Spleen (tissue), 11 donors: ENCODE data around the gene TRUB2. TPM values are rescaled to one million over a fixed set of nuclear protein-coding genes. Genes with fewer than 3 reads are reported as not detected.
"Not testable (repeated sequence)": the region's sequence is repeated elsewhere in the genome, so short reads cannot be mapped to it uniquely, and the experiment has no call there.

Experiments used
- DNase-seq: peaks from one replicate; pipeline ENCODE4 v3.0.0-alpha.2; 2020
- H3K27ac ChIP-seq, 8 donors: fragments of 200-600 bp; sonication (generic) in 7 of 8; 1 replicate in 4 of 8; 2 replicates in 4 of 8; pipeline versions ENCODE4 v1.5.0 to v1.8.0; 2016 to 2021; ENCODE audit warnings: inconsistent platforms in 4 of 8, mild to moderate bottlenecking in 4 of 8, moderate library complexity in 1 of 8
- H3K27me3 ChIP-seq, 7 donors: fragments of 200-600 bp; sonication (generic) in 6 of 7; replicated peaks in 1 of 7; 1 replicate in 4 of 7; 2 replicates in 3 of 7; pipeline versions ENCODE4 v1.5.0 to v1.8.0; 2016 to 2021; ENCODE audit warnings: inconsistent platforms in 3 of 7, mild to moderate bottlenecking in 1 of 7
- H3K36me3 ChIP-seq, 6 donors: fragments of 200-600 bp; sonication (generic) in 5 of 6; 1 replicate in 4 of 6; 2 replicates in 2 of 6; pipeline versions ENCODE4 v1.5.0 to v1.8.0; 2016 to 2021; ENCODE audit warnings: inconsistent platforms in 2 of 6
- H3K4me1 ChIP-seq, 6 donors: fragments of 200-600 bp; sonication (generic) in 5 of 6; 1 replicate in 3 of 6; 2 replicates in 3 of 6; pipeline versions ENCODE4 v1.5.0 to v1.8.0; 2016 to 2021; ENCODE audit warnings: inconsistent platforms in 3 of 6
- H3K4me3 ChIP-seq, 8 donors: fragments of 200-600 bp; sonication (generic) in 7 of 8; 1 replicate in 4 of 8; 2 replicates in 4 of 8; pipeline versions ENCODE4 v1.5.0 to v1.8.0; 2016 to 2021; ENCODE audit warnings: inconsistent platforms in 4 of 8, mild to moderate bottlenecking in 4 of 8, moderate library complexity in 2 of 8
- H3K9me3 ChIP-seq, 8 donors: fragments of 200-600 bp; sonication (generic) in 7 of 8; 1 replicate in 4 of 8; 2 replicates in 4 of 8; pipeline versions ENCODE4 v1.5.0 to v1.8.0; 2016 to 2021; ENCODE audit warnings: inconsistent platforms in 4 of 8
- POLR2A ChIP-seq, 3 donors: fragments of 450-650 bp; IDR thresholded peaks; one replicate each; pipeline ENCODE4 v1.5.1; 2017; ENCODE audit warnings: antibody characterized with exemption in 3 of 3, mild to moderate bottlenecking in 1 of 3
- POLR2AphosphoS5 ChIP-seq, 3 donors: sonication (generic); formaldehyde crosslinking; IDR thresholded peaks; one replicate each; pipeline ENCODE4 v1.5.1; 2017; ENCODE audit warnings: antibody characterized with exemption in 3 of 3
- WGBS, 5 donors: extraction: QIAGEN DNeasy Blood & Tissue Kit in 3 of 5; methylation state at CpG; one replicate each; pipeline versions ENCODE4 v1.1.5 to v1.1.7; 2013 to 2018; 5-methylcytosine and 5-hydroxymethylcytosine counted together
- intact Hi-C: fragments of 100-400 bp; cut with DNase I; formaldehyde crosslinking; loops from one replicate; pipeline ENCODE4 v1.15.0; 2023; ENCODE audit warnings: low total_unique reads
- polyA plus RNA-seq, 3 donors: library from polyadenylated mRNA; stranded (reverse); fragments of 200-250 nt; gene quantifications; one replicate each; pipeline ENCODE4 v1.2.1, GENCODE V29; 2013
- total RNA-seq, 7 donors: library from RNA; depleted of rRNA in 3 of 7; stranded (reverse); fragments of >200 nt in 3 of 7; fragmentation: NEBNext Ultra II Directional in 4 of 7; extraction: Animal tissue kit (Norgen Biotek cat#: 25700) in 4 of 7; gene quantifications; one replicate each; pipeline versions ENCODE4 v1.1.0 to v1.2.1, GENCODE V29; 2016 to 2021
- TF ChIP-seq, protein P1 (sequence below), 11 experiments: fragments of 200-600 bp in 7 of 11; fragments of 450-650 bp in 4 of 11; sonication (generic) in 4 of 11; IDR thresholded peaks in 8 of 11; conservative IDR thresholded peaks in 3 of 11; 1 replicate in 7 of 11; 2 replicates in 4 of 11; pipeline versions ENCODE4 v1.4.0 to v1.8.0; 2016 to 2021; ENCODE audit warnings: antibody characterized with exemption in 11 of 11, inconsistent platforms in 4 of 11, mild to moderate bottlenecking in 1 of 11
- donor health status: healthy with polysubstance abuse.
- donor health status: DM: no; HTN: no; CAD: no; lungs with moderate emphysema.
- donor health status: DM: no; HTN: no; CAD: no.
- donor health status: Bipolar disorder and iron deficiency.
- donor health status: healthy.
- donor health status: DM: no; HTN: no; CAD: no.
- donor health status: DM: yes; HTN: yes; CAD: no.

Gene TRUB2
- total and polyA plus RNA-seq, 10 donors = 9.0 to 19.2 (median 15.2) TPM

DNA sequence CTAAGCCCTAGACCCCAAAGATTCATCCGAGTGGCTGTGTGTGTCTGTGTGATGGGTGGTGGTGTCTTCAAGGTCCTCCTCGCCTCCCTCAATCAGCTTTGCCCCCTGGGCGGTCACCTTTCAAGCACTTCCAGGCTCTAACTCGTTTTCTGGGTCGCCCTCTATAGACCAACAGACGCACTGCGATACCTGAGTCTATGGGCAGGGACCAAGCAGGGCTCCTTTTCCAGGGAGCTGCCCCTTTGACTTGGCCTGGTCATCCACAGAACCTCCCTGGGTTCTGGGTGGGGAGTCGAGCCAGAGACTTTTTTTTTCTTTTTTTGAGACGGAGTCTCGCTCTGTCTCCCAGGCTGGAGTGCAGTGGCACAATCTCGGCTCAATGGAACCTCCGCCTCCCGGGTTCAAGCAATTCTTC is 19.2 kb upstream of the TRUB2 start:
- TF ChIP-seq POLR2A (IDR thresholded peaks at IDR 0.05) (no peak), POLR2AphosphoS5 (IDR thresholded peaks at IDR 0.05) (no peak)
- TF ChIP-seq, protein P1, sequence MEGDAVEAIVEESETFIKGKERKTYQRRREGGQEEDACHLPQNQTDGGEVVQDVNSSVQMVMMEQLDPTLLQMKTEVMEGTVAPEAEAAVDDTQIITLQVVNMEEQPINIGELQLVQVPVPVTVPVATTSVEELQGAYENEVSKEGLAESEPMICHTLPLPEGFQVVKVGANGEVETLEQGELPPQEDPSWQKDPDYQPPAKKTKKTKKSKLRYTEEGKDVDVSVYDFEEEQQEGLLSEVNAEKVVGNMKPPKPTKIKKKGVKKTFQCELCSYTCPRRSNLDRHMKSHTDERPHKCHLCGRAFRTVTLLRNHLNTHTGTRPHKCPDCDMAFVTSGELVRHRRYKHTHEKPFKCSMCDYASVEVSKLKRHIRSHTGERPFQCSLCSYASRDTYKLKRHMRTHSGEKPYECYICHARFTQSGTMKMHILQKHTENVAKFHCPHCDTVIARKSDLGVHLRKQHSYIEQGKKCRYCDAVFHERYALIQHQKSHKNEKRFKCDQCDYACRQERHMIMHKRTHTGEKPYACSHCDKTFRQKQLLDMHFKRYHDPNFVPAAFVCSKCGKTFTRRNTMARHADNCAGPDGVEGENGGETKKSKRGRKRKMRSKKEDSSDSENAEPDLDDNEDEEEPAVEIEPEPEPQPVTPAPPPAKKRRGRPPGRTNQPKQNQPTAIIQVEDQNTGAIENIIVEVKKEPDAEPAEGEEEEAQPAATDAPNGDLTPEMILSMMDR (IDR thresholded peaks at IDR 0.05 in 8 of 11, conservative IDR thresholded peaks at IDR 0.05 in 3 of 11) = peak in 10 of 11 experiments; percentile 28 to 78 (median 59)
- peaks cover 7 to 26% (median 19%) of the 10 kb centered on the region in 6 donors for H3K4me1 ChIP-seq
- peaks cover 0 to 43% (median 31%) of the 10 kb centered on the region in 6 donors for H3K36me3 ChIP-seq
- 33 to 37% (median 36%) methylated on average over 13 of the region's 13 CpGs for WGBS, 5 donors
- H3K9me3 ChIP-seq = no peaks in the 10 kb centered on the region
- peak overlapping the region in 3 of 8 donors; percentile 83 to 89 (median 86) for H3K27ac ChIP-seq
- H3K4me3 ChIP-seq = peak overlapping the region; percentile 66 to 96 (median 78)
- DNase-seq = peak; percentile 79
- intact Hi-C loops = no loop called here
- no peaks in the 10 kb centered on the region for H3K27me3 ChIP-seq

DNA sequence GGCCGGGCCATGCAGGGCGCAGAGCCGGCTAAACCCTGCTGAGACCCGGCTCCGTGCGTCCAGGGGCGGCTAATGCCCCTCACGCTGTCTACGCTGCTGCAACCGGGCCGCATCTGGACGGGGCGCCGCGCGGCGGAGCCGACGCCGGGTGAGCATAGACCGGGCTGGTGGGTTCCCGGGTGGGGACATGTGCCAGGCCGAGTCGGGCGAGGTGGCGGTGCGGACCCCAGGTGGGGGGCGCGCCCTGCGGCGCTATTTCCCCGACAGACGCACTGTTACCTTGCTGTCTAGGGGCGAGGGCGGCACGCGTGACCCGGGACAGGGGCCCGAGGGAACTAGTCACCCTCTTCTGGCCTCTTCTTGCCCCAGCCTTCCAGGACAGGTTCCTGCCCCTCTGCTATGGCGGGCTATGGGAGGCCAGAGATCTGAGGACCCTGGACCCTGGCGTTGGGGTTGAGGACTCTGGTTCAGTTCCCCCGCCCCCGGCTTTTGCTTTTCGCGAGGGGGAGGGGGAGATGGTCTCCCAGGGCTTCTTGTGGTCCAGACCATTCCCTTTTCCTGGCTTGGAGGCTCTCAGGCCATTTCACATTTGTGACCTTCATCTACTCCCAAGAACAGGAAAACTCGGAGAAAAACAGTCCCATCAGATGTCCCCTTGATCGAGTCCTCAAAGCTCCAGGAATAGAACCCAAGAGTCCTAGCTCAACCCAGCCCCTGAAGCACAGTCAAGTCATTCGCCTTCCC is 18.6 kb upstream of the TRUB2 start:
- Histone ChIP-seq H3K4me1 (peaks cover 7 to 26% (median 19%) of the 10 kb centered on the region in 6 donors), H3K36me3 (peaks cover 0 to 37% (median 25%) of the 10 kb centered on the region in 6 donors), H3K4me3 (peak overlapping the region; percentile 66 to 96 (median 78)), H3K9me3 (no peaks in the 10 kb centered on the region), H3K27me3 (no peaks in the 10 kb centered on the region), H3K27ac (peak overlapping the region in 6 of 8 donors; percentile 73 to 89 (median 81))
- WGBS, 5 donors = 0 to 3% (median 1%) methylated on average over 37 to 48 of the region's 48 CpGs
- intact Hi-C loops = no loop called here
- DNase-seq = no peak
- TF ChIP-seq, protein P1 (IDR thresholded peaks at IDR 0.05 in 8 of 11, conservative IDR thresholded peaks at IDR 0.05 in 3 of 11) = no peak
- no peak for TF ChIP-seq POLR2A (IDR thresholded peaks at IDR 0.05)
- no peak for TF ChIP-seq POLR2AphosphoS5 (IDR thresholded peaks at IDR 0.05)

DNA sequence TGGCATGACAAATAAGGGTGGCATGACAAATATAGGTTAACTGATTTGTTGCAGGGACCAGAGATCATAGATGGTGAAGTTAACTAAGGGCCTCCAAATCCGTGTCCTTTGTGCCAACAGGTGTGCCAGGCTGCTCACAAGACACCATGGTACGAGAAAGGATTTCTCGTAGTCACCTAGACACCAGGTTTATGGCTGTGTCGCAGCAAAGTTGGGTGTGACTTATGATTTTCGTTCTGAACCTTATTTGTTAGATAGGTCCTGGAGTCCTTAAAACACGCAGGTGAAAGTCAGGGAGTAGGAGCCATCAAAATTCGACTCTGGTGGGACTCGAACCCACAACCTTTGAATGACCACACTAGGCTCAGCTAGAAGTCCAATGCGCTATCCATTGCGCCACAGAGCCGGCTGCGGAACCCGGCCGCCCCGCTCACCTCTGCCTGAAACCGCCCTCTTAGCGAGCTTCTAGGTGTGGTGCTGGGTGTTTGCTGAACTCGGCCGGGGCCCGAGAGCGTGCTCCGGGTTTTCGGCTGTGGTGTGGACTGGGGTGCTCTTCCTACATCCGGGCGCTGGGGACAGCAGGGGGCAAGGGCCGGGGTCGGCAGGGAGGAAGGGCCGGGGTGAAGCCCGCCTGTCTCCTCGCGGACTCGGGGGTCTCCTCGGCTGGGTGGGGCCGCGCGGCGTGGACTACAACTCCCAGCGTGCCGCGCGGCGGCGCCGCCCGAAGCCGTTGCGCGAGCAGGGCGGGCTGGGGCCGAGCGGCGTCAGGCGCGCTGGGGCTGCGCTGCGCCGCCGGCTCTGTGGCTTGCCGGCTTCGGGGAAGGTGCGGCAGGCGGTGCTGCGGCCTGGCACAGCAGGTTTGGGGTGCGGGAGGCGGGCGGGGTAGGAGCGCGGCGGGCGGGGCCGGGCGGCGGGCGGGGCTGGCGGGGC is 17.8 kb upstream of the TRUB2 start, which contains the start of gene SLC27A4:
Gene SLC27A4 (plus strand): TSS at position 767 of the 930 bp plus-strand sequence. CDS start 2,606 bp downstream, outside the sequence.
- Histone ChIP-seq H3K27ac (peak within 1 kb of the TSS; percentile 29 to 89 (median 76)), H3K4me3 (peak within 1 kb of the TSS; percentile 66 to 96 (median 78)), H3K4me1 (peaks cover 7 to 26% (median 19%) of the 10 kb centered on the region in 6 donors), H3K36me3 (peaks cover 0 to 29% (median 16%) of the 10 kb centered on the region in 6 donors), H3K9me3 (no peaks in the 10 kb centered on the region), H3K27me3 (no peaks in the 10 kb centered on the region)
- 7 to 27% (median 10%) methylated on average over 14 to 75 of the region's 75 CpGs for WGBS, 5 donors
- intact Hi-C loops = no loop called here
- TF ChIP-seq, protein P1 (IDR thresholded peaks at IDR 0.05 in 8 of 11, conservative IDR thresholded peaks at IDR 0.05 in 3 of 11) = no peak
- peak; percentile 37 to 67 (median 65) for TF ChIP-seq POLR2AphosphoS5 (IDR thresholded peaks at IDR 0.05)
- DNase-seq = peak; percentile 95

DNA sequence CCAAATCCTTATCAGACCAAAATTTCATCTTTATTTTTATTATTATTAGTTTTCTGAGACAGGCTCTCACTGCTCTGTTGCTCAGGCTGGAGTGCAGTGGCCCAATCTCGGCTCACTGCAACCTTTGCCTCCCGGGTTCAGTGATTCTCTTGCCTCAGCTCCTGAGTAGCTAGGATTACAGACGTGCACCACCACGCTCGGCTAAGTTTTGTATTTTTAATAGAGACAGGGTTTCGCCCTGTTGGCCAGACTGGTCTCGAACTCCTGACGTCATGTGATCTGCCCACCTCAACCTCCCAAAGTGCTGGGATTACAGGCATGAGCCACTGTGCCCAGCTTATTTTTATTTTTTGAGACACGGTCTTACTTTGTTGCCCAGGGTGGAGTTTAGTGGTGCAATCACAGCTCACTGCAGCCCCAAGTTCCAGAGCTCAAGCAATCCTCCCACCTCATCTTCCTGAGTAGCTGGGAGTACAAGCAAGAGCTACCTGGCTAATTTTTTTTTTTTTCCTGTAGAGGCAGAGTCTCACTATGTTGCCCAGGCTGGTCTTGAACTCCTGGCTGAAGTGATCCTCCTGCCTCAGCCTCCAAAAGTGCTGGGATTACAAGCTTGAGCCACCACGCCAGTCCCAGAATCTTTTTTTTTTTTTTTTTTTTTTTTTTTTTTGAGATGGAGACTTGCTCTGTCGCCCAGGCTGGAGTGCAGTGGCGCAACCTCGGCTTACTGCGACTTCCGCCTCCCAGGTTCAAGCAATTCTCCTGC is 16.8 kb upstream of the TRUB2 start:
- H3K4me3 ChIP-seq, H3K9me3 ChIP-seq, DNase-seq, H3K27me3 ChIP-seq, intact Hi-C loops, H3K27ac ChIP-seq: not testable (repeated sequence)
- H3K36me3 ChIP-seq = peaks cover 0 to 28% (median 9%) of the 10 kb centered on the region in 6 donors
- H3K4me1 ChIP-seq = peaks cover 7 to 26% (median 19%) of the 10 kb centered on the region in 6 donors
- WGBS, 5 donors = 87 to 95% (median 90%) methylated on average over 15 of the region's 15 CpGs
